GM12892 (cell line): Measurements from ENCODE around the gene OR10AG1.

Experiments
- POLR2A ChIP-seq: IDR thresholded peaks from 2 replicates; pipeline ENCODE4 v1.6.1; 2011; ENCODE audit warnings: low read depth, low read length, control low read depth
- POLR2AphosphoS5 ChIP-seq: IDR thresholded peaks from 2 replicates; pipeline ENCODE4 v1.6.1; 2011; ENCODE audit warnings: low read depth, low read length, control low read depth

DNA sequence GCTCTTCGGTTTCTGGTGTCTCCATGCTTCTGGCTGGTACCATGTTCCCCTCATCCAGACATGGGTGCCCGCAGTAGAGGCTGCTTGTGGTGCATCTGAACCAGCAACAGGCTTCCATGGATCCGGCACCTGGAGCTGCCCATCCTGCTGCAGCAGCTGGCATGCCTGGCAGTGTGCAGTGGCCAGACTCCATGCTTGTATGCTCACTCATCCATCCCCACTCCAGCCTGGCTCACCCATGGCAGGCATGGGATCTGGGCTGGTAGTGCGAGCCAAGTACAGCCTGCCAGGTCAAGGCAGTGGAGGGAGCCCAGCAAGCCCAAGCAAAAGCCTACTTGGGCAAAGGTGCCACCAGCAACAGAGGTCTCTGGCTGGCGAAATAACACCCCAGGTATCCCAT, 49.2 kb downstream of the OR10AG1 start:
- TF ChIP-seq POLR2AphosphoS5 (no peak), POLR2A (no peak)
